ENCODE results near the gene CACNG8. TPM values are rescaled to one million over a fixed set of nuclear protein-coding genes. Genes with fewer than 3 reads are reported as not detected.

Gene CACNG8
- total RNA-seq, 1 experiment from 2014 or later, result not detected

DNA sequence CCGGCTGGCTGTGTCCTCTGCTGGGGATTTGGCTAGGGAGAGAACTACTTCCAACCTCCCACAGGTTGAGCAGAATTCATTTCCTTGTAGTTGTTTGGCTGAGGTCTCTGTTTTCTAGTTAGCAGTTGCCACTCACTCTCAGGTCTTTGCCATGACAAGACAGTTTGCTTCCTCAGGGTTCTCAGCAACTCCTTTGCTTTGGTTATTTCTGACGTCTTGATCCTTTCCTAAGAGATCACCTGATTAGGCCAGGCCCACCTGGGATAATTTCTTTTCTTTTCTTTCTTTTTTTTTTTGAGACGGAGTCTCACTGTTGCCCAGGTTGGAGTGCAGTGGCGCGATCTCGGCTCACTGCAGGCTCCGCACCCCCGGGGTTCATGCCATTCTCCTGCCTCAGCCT is 9.4 kb upstream of the CACNG8 start:
- Histone ChIP-seq H3K27me3 (0 out of 2 replicates have a peak, but pooled peaks cover 3% of the 10 kb centered on the region), H3K27ac (no peak overlapping the region), H3K36me3 (no peaks in the 10 kb centered on the region), H3K4me3 (no peak overlapping the region), H3K4me1 (no peaks in the 10 kb centered on the region), H3K9me3 (replicated peaks) (no peaks in the 10 kb centered on the region)
- no peak for DNase-seq

DNA sequence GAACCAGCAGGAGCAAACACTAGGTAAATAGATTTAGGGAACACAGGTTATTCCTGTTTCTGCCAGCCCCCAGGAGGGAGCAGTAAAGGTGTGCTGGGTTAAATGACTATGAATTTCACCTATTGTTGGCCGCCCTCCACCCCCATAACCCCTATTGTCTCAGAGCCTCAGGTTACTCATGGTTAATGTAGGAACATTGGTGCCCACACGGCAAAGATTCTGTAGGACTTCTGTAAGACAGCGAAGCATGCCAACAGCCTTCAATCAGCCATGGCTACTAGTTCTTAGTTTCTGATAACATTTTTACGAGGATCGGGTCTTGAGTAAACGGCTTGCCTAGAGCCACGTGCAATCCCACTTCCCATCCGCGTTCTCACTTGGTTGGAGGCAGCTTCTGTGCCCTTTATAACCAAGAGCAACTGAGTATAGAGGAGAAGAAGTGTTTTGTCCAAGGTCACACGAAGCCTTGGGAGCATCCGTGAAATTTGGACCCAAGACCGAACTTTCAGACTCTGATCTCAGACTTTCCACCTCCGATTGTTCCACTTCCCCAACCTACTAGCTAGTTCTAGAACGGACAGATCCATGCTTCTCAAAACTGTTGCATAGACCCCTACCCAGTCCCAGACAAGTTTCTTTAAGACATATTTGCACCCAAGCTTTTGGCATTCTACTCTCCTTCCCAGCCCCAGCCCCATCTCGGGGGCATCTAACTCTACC is 5.1 kb upstream of the CACNG8 start:
- DNase-seq, result no peak
- no peak overlapping the region for H3K4me3 ChIP-seq
- 0 out of 2 replicates have a peak, but pooled peaks cover 3% of the 10 kb centered on the region for H3K27me3 ChIP-seq
- no peak overlapping the region for H3K27ac ChIP-seq
- no peaks in the 10 kb centered on the region for H3K9me3 ChIP-seq (replicated peaks)
- H3K36me3 ChIP-seq, result no peaks in the 10 kb centered on the region
- H3K4me1 ChIP-seq, result no peaks in the 10 kb centered on the region

DNA sequence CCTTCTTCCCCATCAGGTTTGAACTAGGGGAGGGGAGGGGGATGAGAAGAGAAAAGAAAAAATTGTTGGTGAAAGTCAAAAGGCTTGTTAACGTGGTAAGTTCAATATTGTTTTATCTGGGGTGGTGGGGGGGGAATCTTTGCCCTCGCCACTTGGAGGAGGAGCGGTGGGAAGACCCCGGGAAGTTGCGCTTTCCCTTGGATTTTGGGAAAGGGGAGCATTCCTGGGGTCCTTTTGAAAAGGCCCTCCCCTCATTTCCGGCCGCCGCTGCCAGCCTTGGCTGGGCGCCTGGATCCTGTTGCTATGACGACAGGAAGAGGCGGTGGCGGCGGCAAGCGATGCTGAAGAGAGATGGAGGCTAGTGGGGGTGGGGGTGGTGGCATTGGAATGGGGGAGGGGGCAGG is 4.6 kb upstream of the CACNG8 start:
- H3K27me3 ChIP-seq, result 0 out of 2 replicates have a peak, but pooled peaks cover 3% of the 10 kb centered on the region

DNA sequence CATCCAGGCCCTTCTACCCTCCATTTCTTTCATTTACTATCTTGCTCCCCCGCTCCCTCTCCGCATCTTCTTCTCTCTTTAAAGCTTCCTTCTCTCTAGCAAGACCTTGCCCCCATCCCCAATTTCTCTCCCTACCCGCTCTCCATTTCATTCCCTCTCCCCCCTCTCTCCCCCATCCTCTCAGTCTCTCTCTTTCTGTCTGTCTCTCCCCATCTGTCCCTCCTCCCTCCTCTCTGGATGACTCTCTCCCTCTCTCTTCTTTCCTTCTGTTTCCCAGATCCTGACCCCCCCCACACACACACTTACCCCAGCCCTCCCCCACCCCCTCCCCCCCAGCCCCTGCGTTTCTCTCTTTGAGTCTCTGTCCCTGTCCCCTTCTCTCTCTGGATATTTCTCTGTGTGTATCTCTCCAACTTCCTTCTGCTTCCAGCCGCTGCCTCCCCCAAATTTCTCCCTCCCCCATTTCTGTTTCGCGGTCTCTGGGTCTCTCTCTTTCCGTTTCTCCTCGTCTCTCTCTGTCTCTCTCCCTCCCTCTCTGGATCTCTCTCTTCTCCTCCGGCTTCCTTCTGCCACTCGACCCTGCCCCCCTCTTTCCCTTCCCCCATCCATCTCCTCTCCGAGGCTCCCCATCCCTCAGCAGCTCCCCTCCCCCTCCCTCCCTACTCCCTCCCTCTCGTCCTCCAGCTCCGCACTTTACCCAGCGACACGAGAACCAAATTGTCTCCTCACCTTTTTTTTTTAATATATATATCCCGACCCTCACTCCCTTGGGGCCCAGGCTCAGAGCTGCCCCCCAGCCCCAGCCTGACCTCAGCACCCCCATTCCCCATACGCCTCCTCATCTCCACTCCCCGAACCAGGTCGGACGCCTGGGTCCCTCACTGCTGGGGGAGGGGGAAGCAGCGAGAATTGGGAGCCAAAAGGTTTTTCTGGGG is 3.6 kb upstream of the CACNG8 start:
- no peak overlapping the region for H3K4me3 ChIP-seq
- H3K27me3 ChIP-seq, result 0 out of 2 replicates have a peak, but pooled peaks cover 3% of the 10 kb centered on the region
- H3K4me1 ChIP-seq, result no peaks in the 10 kb centered on the region
- H3K9me3 ChIP-seq (replicated peaks), result no peaks in the 10 kb centered on the region
- no peak for DNase-seq
- no peak overlapping the region for H3K27ac ChIP-seq
- no peaks in the 10 kb centered on the region for H3K36me3 ChIP-seq

More for the DNA sequence above, 4.6 kb upstream of the CACNG8 start:
- no peaks in the 10 kb centered on the region for H3K4me1 ChIP-seq
- no peaks in the 10 kb centered on the region for H3K36me3 ChIP-seq
- H3K4me3 ChIP-seq, result no peak overlapping the region
- no peaks in the 10 kb centered on the region for H3K9me3 ChIP-seq (replicated peaks)
- no peak overlapping the region for H3K27ac ChIP-seq
- DNase-seq, result peak in 1 of 2 experiments; percentile 9

DNA sequence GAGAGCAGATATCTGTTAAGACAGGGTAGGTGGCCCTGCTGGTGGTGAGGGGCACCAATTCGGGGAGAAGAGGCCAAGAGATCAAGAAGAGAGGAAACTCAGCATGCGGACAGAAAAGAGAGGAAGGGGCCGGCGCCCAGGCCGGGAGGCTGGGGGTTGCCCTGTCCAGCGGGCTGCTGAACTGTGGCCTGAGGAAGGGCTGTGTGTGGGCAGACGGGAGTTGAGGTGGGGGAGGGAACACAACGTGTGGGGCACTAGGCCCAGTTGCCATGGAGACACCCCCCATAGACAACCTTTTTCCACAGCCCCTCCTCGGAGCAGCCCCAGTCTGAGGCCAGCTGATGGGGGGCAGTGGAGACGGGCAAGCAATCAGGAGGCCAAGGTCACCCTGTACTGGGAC is 2.5 kb upstream of the CACNG8 start:
- Histone ChIP-seq H3K9me3 (replicated peaks) (no peaks in the 10 kb centered on the region), H3K4me1 (no peaks in the 10 kb centered on the region), H3K27me3 (0 out of 2 replicates have a peak, but pooled peaks cover 3% of the 10 kb centered on the region), H3K27ac (no peak overlapping the region), H3K4me3 (no peak overlapping the region), H3K36me3 (no peaks in the 10 kb centered on the region)
- no peak for DNase-seq

DNA sequence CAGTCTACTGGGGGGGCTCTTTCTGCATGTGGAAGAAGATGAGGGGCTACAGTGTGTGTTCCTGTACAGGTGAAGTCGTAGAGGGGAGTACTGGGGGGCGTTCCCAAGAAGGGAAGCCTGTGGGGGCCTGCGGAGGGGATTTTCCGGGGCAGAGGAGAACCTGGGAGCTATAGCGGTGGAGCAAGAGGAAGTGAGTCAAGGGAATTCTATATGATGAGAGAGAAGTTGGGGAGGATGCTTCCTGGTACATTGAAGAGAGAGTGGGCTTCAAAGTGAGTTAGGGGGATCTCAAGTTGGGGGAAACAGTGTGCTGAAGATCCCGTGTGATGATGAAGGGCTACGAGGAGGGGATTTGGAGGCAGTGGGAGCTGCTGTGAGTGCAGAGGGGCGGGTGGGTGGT is 1.9 kb upstream of the CACNG8 start:
- Histone ChIP-seq H3K27ac (no peak overlapping the region), H3K9me3 (replicated peaks) (no peaks in the 10 kb centered on the region), H3K4me3 (no peak overlapping the region), H3K27me3 (0 out of 2 replicates have a peak, but pooled peaks cover 3% of the 10 kb centered on the region), H3K4me1 (no peaks in the 10 kb centered on the region), H3K36me3 (no peaks in the 10 kb centered on the region)
- no peak for DNase-seq

DNA sequence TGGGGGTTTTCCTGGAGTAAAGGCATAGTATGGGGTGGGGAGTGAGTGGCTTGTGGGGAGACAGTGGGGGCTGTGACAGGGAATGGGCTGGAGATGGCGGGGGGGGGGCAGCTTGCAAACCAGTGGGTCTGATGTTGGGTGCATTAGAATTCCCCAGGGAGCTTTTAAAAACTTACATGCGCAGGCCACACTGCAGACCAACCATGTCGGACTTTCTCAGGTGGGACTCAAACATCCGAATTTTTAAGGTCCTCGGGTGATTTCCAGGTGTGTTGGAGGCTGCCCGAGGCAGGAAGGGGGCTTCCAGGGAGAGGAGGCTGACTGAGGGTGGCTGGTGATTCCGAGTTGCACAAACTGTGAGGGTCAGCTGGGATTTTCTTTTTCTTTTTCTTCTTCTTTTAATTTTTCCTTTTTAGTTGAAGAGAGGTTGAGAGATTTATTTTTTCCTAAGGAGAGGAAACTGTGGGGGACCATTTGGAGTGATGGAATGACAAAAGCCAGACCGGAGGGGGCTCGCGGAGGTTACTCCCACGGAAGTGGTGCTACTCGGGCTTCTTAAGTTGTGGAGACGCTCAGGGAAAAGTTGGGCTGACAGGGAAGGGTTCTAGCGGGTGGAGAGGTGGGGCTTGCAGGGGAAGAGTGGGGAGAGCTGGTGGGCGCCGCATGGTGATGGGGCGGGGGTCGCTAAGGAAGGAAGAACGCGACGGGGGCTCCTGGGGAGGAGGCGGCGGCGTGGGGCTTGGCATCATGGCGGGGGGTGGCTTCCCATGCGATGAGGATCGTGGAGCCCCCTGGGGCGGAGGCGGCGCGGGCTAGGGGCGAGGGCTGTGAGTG is 997 bp upstream of the CACNG8 start:
- 0 out of 2 replicates have a peak, but pooled peaks cover 3% of the 10 kb centered on the region for H3K27me3 ChIP-seq
- no peak overlapping the region for H3K27ac ChIP-seq
- H3K4me3 ChIP-seq, result no peak overlapping the region
- no peak for DNase-seq
- no peaks in the 10 kb centered on the region for H3K36me3 ChIP-seq
- H3K9me3 ChIP-seq (replicated peaks), result no peaks in the 10 kb centered on the region
- H3K4me1 ChIP-seq, result no peaks in the 10 kb centered on the region

DNA sequence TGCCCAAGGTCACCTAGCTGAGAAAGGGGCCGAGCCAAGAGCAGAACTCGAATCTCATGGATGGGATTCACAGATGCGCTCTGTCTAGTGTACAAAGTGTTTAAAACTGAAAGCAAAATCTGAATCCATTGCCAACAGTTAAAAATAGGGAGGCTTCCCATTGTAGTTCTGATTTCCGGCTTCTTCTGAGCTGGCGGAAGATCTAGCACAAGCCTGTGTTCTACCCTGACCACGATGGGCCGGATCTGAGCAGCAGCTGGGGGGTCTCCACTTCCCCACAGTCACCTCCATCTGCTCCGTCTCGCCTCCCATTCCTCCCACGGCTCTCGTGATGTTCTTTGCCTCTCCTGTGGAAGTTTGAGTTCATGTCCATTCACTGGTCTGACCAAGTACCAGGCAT is 2.4 kb downstream of the CACNG8 start:
- Histone ChIP-seq H3K27ac (no peak overlapping the region), H3K4me1 (no peaks in the 10 kb centered on the region), H3K27me3 (no peaks in the 10 kb centered on the region), H3K36me3 (no peaks in the 10 kb centered on the region), H3K4me3 (no peak overlapping the region), H3K9me3 (replicated peaks) (no peaks in the 10 kb centered on the region)
- no peak for DNase-seq

DNA sequence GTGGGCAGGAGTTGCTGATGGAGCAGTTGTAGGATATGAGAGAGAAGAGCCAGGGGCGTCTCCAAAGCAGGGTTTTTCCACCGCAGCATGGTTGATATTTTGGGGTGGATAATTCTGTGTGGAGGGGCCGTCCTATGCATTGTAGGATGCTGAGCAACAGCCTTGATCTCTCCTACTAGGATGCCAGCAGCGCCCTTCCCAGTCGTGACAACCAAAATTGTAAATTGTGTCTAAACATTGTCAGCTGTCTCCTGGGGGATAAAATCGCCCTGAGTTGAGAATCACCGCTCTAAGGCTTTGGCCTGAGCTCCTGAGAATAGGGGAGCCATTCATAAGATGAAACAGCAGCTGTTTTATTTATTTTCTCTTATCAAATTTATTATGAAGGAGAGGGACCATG is 4.2 kb downstream of the CACNG8 start:
- no peaks in the 10 kb centered on the region for H3K36me3 ChIP-seq
- H3K9me3 ChIP-seq (replicated peaks), result no peaks in the 10 kb centered on the region
- no peak overlapping the region for H3K27ac ChIP-seq
- H3K4me3 ChIP-seq, result no peak overlapping the region
- DNase-seq, result no peak
- no peaks in the 10 kb centered on the region for H3K27me3 ChIP-seq
- no peaks in the 10 kb centered on the region for H3K4me1 ChIP-seq

DNA sequence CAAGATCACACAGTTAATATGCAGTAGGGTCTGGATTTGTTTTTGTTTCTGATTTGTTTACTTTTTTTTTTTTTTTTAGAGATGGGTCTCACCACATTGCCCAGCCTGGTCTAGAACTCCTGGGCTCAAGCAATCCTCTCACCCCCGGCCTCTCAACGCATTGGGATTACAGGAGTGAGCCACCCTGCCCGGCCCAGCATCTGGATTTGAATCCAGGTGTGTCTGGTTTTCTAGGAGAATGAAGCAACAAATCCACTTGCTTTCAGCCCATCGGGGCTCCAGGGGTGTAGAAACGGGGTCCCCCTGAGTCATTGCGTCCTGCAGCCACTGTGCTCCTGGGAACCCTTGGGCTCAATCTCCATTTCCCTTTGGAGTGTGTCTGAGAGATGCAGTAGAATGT is 6.6 kb downstream of the CACNG8 start:
- Histone ChIP-seq H3K27me3 (no peaks in the 10 kb centered on the region), H3K9me3 (replicated peaks) (no peaks in the 10 kb centered on the region), H3K27ac (no peak overlapping the region), H3K4me3 (no peak overlapping the region), H3K4me1 (no peaks in the 10 kb centered on the region), H3K36me3 (no peaks in the 10 kb centered on the region)
- DNase-seq, result no peak

DNA sequence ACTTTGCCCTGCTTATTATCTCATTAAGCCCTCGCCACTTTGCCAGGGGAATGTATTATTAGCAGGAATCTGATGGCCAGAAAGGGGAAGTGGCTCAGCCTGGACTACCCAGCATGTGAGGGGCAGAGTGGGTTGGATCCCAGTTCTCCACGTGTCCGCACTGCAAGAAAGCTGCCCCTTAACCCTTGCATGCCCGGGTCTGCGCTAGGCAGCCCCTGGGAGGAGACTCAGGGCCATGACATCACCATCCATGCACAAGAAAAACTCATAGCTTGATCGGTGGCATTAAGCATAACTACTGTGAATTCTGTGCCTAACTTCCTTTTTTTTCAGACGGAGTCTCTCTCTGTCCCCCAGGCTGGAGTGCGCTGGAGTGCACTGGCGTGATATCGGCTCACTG is 8.9 kb downstream of the CACNG8 start:
- Histone ChIP-seq H3K4me1 (no peaks in the 10 kb centered on the region), H3K27me3 (no peaks in the 10 kb centered on the region), H3K27ac (no peak overlapping the region), H3K36me3 (no peaks in the 10 kb centered on the region), H3K9me3 (replicated peaks) (no peaks in the 10 kb centered on the region), H3K4me3 (no peak overlapping the region)
- no peak for DNase-seq

DNA sequence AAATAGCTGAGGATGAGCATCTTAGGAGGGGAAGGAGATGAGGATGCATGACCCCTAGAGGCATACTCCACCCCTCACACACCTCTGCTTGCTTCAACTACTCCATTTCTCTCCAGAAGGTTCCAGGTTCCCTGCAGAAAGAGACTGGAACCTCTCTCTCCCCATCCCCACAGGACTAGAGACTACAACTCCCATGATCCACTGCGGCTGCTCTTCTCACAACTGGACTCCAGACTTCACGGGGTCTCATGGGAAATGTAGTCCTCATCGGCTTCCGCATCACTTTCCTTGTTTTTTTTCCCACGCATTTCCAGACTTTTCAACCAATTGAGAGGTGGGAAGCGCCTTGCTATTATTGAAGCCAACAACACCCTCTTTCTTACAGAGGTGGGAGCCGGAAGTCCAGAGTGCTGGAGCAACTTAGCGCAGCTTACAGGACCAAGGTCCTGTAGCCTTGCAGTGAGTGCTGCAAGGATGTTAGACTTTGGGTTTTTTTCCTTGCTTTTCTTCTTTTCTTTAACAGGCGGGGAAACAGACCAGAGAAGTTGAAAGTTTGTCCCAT is 14.8 kb downstream of the CACNG8 start:
- no peaks in the 10 kb centered on the region for H3K36me3 ChIP-seq
- peak; percentile 70 to 83 for DNase-seq
- H3K4me1 ChIP-seq, result no peaks in the 10 kb centered on the region
- H3K27ac ChIP-seq, result no peak overlapping the region
- no peak overlapping the region for H3K4me3 ChIP-seq
- peaks cover 3% of the 10 kb centered on the region; the same call in 1 of the 2 replicates for H3K27me3 ChIP-seq
- no peaks in the 10 kb centered on the region for H3K9me3 ChIP-seq (replicated peaks)

DNA sequence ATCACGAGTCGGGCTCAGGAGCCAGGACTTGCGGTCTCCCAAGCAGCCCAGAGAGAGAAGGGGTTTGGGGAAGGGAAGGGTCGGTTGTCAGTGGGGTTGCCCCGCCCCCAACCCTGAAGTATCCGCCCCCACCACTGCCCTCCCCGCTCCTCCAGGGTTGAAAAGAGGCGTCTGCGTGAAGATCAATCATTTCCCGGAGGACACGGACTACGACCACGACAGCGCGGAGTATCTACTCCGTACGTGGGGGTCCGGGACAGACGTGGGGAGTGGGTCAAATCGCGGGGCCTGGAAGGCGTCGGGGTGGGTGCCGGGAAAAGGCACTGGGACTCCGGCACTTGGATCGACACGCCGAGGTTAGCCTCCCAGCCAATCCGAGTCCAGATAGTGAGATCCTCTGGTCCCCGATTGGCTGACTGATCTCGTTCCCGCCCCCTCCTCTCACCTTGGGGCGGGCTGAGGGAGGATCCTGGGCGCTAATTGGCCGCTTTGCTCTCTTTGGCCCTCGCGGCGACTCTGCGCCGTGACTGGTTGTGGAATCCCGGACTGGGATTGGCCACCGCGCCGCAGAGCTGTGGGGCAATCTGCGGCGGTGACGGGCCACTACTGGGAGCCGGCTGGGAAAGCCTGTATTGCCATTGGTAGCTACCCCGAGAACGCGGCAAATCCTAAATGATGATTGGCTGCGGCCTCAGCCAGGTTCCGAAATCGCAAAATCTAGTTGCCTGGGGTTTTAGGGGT is 15.4 kb downstream of the CACNG8 start:
- H3K4me3 ChIP-seq, result no peak overlapping the region
- no peak overlapping the region for H3K27ac ChIP-seq
- H3K4me1 ChIP-seq, result no peaks in the 10 kb centered on the region
- DNase-seq, result no peak
- H3K9me3 ChIP-seq (replicated peaks), result no peaks in the 10 kb centered on the region
- H3K27me3 ChIP-seq, result peaks cover 3% of the 10 kb centered on the region; the same call in 1 of the 2 replicates
- no peaks in the 10 kb centered on the region for H3K36me3 ChIP-seq

All from SJCRH30 (cell line).